ENCODE results near the gene RFWD3.
A peak's percentile ranks its signal among the peaks of the same experiment; 100 is the strongest.

Gene RFWD3

GRCh38 chr16:74622005-74622404 is 44.7 kb downstream of the RFWD3 start:
- H4K12ac ChIP-seq (ENCODE audit: low read depth, low read length) = no peak overlapping the region
- H3K4me2 ChIP-seq (ENCODE audit: low read length) = no peak overlapping the region
- no peak overlapping the region for H4K91ac ChIP-seq (ENCODE audit: low read depth, low read length)
- no peak overlapping the region for H3K27ac ChIP-seq (ENCODE audit: low read depth, low read length)
- WGBS (ENCODE audit: extremely low coverage, insufficient coverage, insufficient read length) = no CpG with 5 or more reads among the region's 4 CpGs
- H2AFZ ChIP-seq (ENCODE audit: insufficient read depth, low read length, poor library complexity) = no peak overlapping the region
- no peak overlapping the region for H2BK120ac ChIP-seq (ENCODE audit: insufficient read depth, low read length, poor library complexity)
- H3K4me1 ChIP-seq (ENCODE audit: control insufficient read depth in 1 of 2, insufficient read depth in 2 of 2, low read length in 2 of 2) = peaks cover 0 to 3% of the 10 kb centered on the region in 2 experiments
- no peak overlapping the region for H3K4me3 ChIP-seq (ENCODE audit: low read depth, low read length)
- H3K79me1 ChIP-seq (ENCODE audit: low read length) = no peaks in the 10 kb centered on the region
- H3K36me3 ChIP-seq (ENCODE audit: control insufficient read depth in 1 of 2, insufficient read depth in 2 of 2, low read length in 2 of 2) = peaks cover 18 to 45% of the 10 kb centered on the region in 2 experiments
- H3K4ac ChIP-seq (ENCODE audit: low read depth, low read length) = no peak overlapping the region
- no peak overlapping the region for H4K8ac ChIP-seq (ENCODE audit: low read depth, low read length)
- DNase-seq = no peak
- no peak overlapping the region for H3K23ac ChIP-seq (ENCODE audit: low read length)
- H3K79me2 ChIP-seq (ENCODE audit: control insufficient read depth, insufficient read depth, low read length, poor library complexity) = no peaks in the 10 kb centered on the region
- H2BK12ac ChIP-seq (ENCODE audit: low read length) = no peak overlapping the region
- no peak overlapping the region for H3K18ac ChIP-seq (ENCODE audit: low read length)
- no peaks in the 10 kb centered on the region for H3K9me3 ChIP-seq (ENCODE audit: insufficient read depth, low read depth, low read length)
- no peaks in the 10 kb centered on the region for H3K27me3 ChIP-seq (ENCODE audit: insufficient read depth, low read length)
- H2AK5ac ChIP-seq (ENCODE audit: low read length) = no peak overlapping the region
- H2BK5ac ChIP-seq (ENCODE audit: low read depth, low read length, poor library complexity) = no peak overlapping the region
- H3K14ac ChIP-seq (ENCODE audit: low read length) = no peak overlapping the region
- H3K9ac ChIP-seq (ENCODE audit: low read length) = no peak overlapping the region

DNA sequence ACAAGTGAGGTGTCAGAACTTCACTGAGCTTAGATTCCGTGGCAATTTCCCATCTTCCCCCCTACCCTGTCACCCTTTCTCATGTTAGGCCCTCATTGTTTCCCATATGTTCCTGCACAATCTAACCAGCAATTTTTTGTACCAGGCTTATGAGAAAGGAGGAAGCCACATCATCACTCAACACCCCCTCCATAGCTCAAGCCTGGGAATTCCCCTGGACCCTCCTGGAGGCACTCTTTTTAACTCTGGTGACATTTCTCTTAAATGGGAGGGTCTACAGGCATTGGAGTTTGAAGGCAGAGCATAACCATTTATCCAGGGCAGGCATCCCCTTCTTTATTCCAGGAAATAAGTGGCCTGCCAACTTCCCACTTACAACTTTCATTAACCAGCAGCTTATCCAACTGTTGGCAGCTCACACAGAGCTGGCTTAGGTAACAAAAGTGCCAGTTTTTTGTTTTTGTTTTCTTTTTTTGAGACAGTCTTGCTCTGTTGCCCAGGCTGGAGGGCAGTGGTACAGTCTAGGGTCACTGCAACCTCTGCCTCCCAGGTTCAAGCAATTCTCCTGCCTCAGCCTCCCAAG is 49.4 kb downstream of the RFWD3 start:
- no peak overlapping the region for H3K4me2 ChIP-seq (ENCODE audit: low read length)
- no peak overlapping the region for H3K23ac ChIP-seq (ENCODE audit: low read length)
- no peaks in the 10 kb centered on the region for H3K27me3 ChIP-seq (ENCODE audit: insufficient read depth, low read length)
- H2AK5ac ChIP-seq (ENCODE audit: low read length) = no peak overlapping the region
- no peak overlapping the region for H3K14ac ChIP-seq (ENCODE audit: low read length)
- peaks cover 2 to 13% of the 10 kb centered on the region in 2 experiments for H3K36me3 ChIP-seq (ENCODE audit: control insufficient read depth in 1 of 2, insufficient read depth in 2 of 2, low read length in 2 of 2)
- H4K12ac ChIP-seq (ENCODE audit: low read depth, low read length) = no peak overlapping the region
- H4K8ac ChIP-seq (ENCODE audit: low read depth, low read length) = no peak overlapping the region
- H3K9me3 ChIP-seq (ENCODE audit: insufficient read depth, low read depth, low read length) = no peaks in the 10 kb centered on the region
- no peak overlapping the region for H3K27ac ChIP-seq (ENCODE audit: low read depth, low read length)
- H3K18ac ChIP-seq (ENCODE audit: low read length) = no peak overlapping the region
- no peak overlapping the region for H3K9ac ChIP-seq (ENCODE audit: low read length)
- DNase-seq = no peak
- H3K79me2 ChIP-seq (ENCODE audit: control insufficient read depth, insufficient read depth, low read length, poor library complexity) = no peaks in the 10 kb centered on the region
- WGBS (ENCODE audit: extremely low coverage, insufficient coverage, insufficient read length) = no CpG with 5 or more reads among the region's 1 CpG
- H3K4ac ChIP-seq (ENCODE audit: low read depth, low read length) = no peak overlapping the region
- peaks cover 0 to 3% of the 10 kb centered on the region in 2 experiments for H3K4me1 ChIP-seq (ENCODE audit: control insufficient read depth in 1 of 2, insufficient read depth in 2 of 2, low read length in 2 of 2)
- H2AFZ ChIP-seq (ENCODE audit: insufficient read depth, low read length, poor library complexity) = no peak overlapping the region
- H2BK12ac ChIP-seq (ENCODE audit: low read length) = no peak overlapping the region
- no peak overlapping the region for H3K4me3 ChIP-seq (ENCODE audit: low read depth, low read length)
- no peak overlapping the region for H4K91ac ChIP-seq (ENCODE audit: low read depth, low read length)
- H3K79me1 ChIP-seq (ENCODE audit: low read length) = no peaks in the 10 kb centered on the region
- no peak overlapping the region for H2BK120ac ChIP-seq (ENCODE audit: insufficient read depth, low read length, poor library complexity)
- no peak overlapping the region for H2BK5ac ChIP-seq (ENCODE audit: low read depth, low read length, poor library complexity)

DNA sequence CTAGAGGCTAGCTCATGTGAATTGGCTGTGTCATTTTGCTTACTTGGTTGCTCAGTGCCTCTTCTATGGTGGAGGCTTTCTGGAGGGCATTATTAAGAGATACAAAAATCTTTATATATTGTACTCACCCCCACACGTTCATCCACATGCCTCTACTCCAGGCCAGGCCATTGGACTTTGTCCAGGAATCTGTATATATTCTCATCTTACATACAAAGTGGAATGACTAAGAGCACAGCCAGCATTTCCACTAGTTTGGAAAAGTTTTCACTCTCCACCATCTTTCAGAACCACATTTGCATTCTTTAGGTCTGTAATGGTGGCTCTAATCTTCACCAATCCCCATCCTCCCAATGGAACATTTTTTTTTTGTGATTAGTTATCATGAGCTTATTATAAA is 55.0 kb downstream of the RFWD3 start:
- H2AFZ ChIP-seq (ENCODE audit: insufficient read depth, low read length, poor library complexity) = no peak overlapping the region
- H3K4me1 ChIP-seq (ENCODE audit: control insufficient read depth in 1 of 2, insufficient read depth in 2 of 2, low read length in 2 of 2) = peaks cover 6 to 7% of the 10 kb centered on the region in 2 experiments
- H3K27me3 ChIP-seq (ENCODE audit: insufficient read depth, low read length) = no peaks in the 10 kb centered on the region
- no peak overlapping the region for H3K23ac ChIP-seq (ENCODE audit: low read length)
- H2BK120ac ChIP-seq (ENCODE audit: insufficient read depth, low read length, poor library complexity) = no peak overlapping the region
- H4K91ac ChIP-seq (ENCODE audit: low read depth, low read length) = no peak overlapping the region
- H3K9ac ChIP-seq (ENCODE audit: low read length) = no peak overlapping the region
- peaks cover 1% of the 10 kb centered on the region for H3K79me1 ChIP-seq (ENCODE audit: low read length)
- no peak overlapping the region for H4K12ac ChIP-seq (ENCODE audit: low read depth, low read length)
- peaks cover 1% of the 10 kb centered on the region for H3K79me2 ChIP-seq (ENCODE audit: control insufficient read depth, insufficient read depth, low read length, poor library complexity)
- no CpG with 5 or more reads among the region's 1 CpG for WGBS (ENCODE audit: extremely low coverage, insufficient coverage, insufficient read length)
- peaks cover 0 to 3% of the 10 kb centered on the region in 2 experiments for H3K36me3 ChIP-seq (ENCODE audit: control insufficient read depth in 1 of 2, insufficient read depth in 2 of 2, low read length in 2 of 2)
- no peak overlapping the region for H3K27ac ChIP-seq (ENCODE audit: low read depth, low read length)
- H3K4me3 ChIP-seq (ENCODE audit: low read depth, low read length) = no peak overlapping the region
- H3K14ac ChIP-seq (ENCODE audit: low read length) = no peak overlapping the region
- no peak overlapping the region for H3K18ac ChIP-seq (ENCODE audit: low read length)
- H2BK12ac ChIP-seq (ENCODE audit: low read length) = no peak overlapping the region
- H2AK5ac ChIP-seq (ENCODE audit: low read length) = no peak overlapping the region
- H3K4ac ChIP-seq (ENCODE audit: low read depth, low read length) = no peak overlapping the region
- no peaks in the 10 kb centered on the region for H3K9me3 ChIP-seq (ENCODE audit: insufficient read depth, low read depth, low read length)
- no peak overlapping the region for H3K4me2 ChIP-seq (ENCODE audit: low read length)
- H4K8ac ChIP-seq (ENCODE audit: low read depth, low read length) = no peak overlapping the region
- DNase-seq = no peak
- H2BK5ac ChIP-seq (ENCODE audit: low read depth, low read length, poor library complexity) = no peak overlapping the region

DNA sequence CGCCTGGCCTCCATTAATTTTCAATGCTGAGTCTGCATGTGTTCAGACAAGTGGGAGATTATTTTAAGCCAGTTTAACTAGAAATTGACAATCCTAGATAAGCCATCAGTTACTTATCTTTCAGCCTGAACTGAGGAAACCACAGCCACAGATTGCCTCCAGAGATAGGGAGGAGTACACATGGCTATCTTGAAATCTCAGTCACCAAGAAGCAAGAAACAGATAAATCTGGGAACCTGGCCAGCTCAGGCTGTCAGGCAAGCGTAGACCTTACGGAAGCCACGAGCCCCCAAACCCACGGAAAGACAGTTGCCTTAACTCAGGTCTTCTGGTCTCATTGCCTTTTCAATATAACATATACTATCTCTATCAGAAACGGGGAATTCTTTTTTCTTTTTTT is 57.7 kb downstream of the RFWD3 start:
- WGBS (ENCODE audit: extremely low coverage, insufficient coverage, insufficient read length) = no CpG with 5 or more reads among the region's 6 CpGs
- Histone ChIP-seq H3K36me3 (ENCODE audit: control insufficient read depth in 1 of 2, insufficient read depth in 2 of 2, low read length in 2 of 2) (no peaks in the 10 kb centered on the region), H3K9me3 (ENCODE audit: insufficient read depth, low read depth, low read length) (no peaks in the 10 kb centered on the region), H2BK5ac (ENCODE audit: low read depth, low read length, poor library complexity) (no peak overlapping the region), H4K12ac (ENCODE audit: low read depth, low read length) (no peak overlapping the region), H3K14ac (ENCODE audit: low read length) (no peak overlapping the region), H2AFZ (ENCODE audit: insufficient read depth, low read length, poor library complexity) (no peak overlapping the region), H3K23ac (ENCODE audit: low read length) (no peak overlapping the region), H3K79me1 (ENCODE audit: low read length) (peaks cover 8% of the 10 kb centered on the region), H3K27ac (ENCODE audit: low read depth, low read length) (no peak overlapping the region), H3K4me1 (ENCODE audit: control insufficient read depth in 1 of 2, insufficient read depth in 2 of 2, low read length in 2 of 2) (peaks cover 6 to 7% of the 10 kb centered on the region in 2 experiments), H2AK5ac (ENCODE audit: low read length) (no peak overlapping the region), H3K9ac (ENCODE audit: low read length) (no peak overlapping the region), H3K4ac (ENCODE audit: low read depth, low read length) (no peak overlapping the region), H3K18ac (ENCODE audit: low read length) (no peak overlapping the region), H3K27me3 (ENCODE audit: insufficient read depth, low read length) (no peaks in the 10 kb centered on the region), H4K91ac (ENCODE audit: low read depth, low read length) (no peak overlapping the region), H3K4me3 (ENCODE audit: low read depth, low read length) (no peak overlapping the region), H3K79me2 (ENCODE audit: control insufficient read depth, insufficient read depth, low read length, poor library complexity) (peaks cover 7% of the 10 kb centered on the region), H3K4me2 (ENCODE audit: low read length) (no peak overlapping the region), H2BK12ac (ENCODE audit: low read length) (no peak overlapping the region), H2BK120ac (ENCODE audit: insufficient read depth, low read length, poor library complexity) (no peak overlapping the region), H4K8ac (ENCODE audit: low read depth, low read length) (no peak overlapping the region)
- peak; percentile 62 to 87 for DNase-seq

All from trophoblast cell (in vitro differentiated cells and primary cell).